CD14-positive monocyte (primary cell): ENCODE data around the gene LSM3. TPM values are rescaled to one million over a fixed set of nuclear protein-coding genes. Genes with fewer than 3 reads are reported as not detected.

Experiments used
- DNase-seq, 3 donors: peaks; one replicate each; pipeline ENCODE4 v3.0.0-alpha.2; 2011 to 2022
- H2AFZ ChIP-seq: 2 replicates; pipeline ENCODE4 v1.6.0; 2012; ENCODE audit warnings: mild to moderate bottlenecking, low read depth, low read length, inconsistent platforms; ENCODE audit not compliant: insufficient read depth, poor library complexity, severe bottlenecking
- H3K27ac ChIP-seq, 2 donors: 1 replicate in 1 of 2; 2 replicates in 1 of 2; pipeline ENCODE4 v1.5.1; 2012 to 2013; ENCODE audit warnings: low read length in 2 of 2, control low read depth in 1 of 2, inconsistent platforms in 1 of 2, low read depth in 1 of 2, mild to moderate bottlenecking in 1 of 2
- H3K27me3 ChIP-seq, 2 donors: one replicate each; pipeline versions ENCODE4 v1.6.0 to v1.6.1; 2011 to 2013; ENCODE audit warnings: low read length in 2 of 2; ENCODE audit not compliant: control insufficient read depth in 2 of 2, insufficient read depth in 2 of 2
- H3K36me3 ChIP-seq, 2 donors: replicated peaks in 1 of 2; 1 replicate in 1 of 2; 2 replicates in 1 of 2; pipeline versions ENCODE4 v1.5.1 to v1.6.1; 2012 to 2013; ENCODE audit warnings: low read length in 2 of 2, control low read depth in 1 of 2, inconsistent platforms in 1 of 2, mild to moderate bottlenecking in 1 of 2; ENCODE audit not compliant: insufficient read depth in 2 of 2, control insufficient read depth in 1 of 2
- H3K4me1 ChIP-seq, 2 donors: 1 replicate in 1 of 2; 2 replicates in 1 of 2; pipeline versions ENCODE4 v1.5.1 to v1.6.1; 2012 to 2013; ENCODE audit warnings: low read length in 2 of 2, control low read depth in 1 of 2, inconsistent platforms in 1 of 2, mild to moderate bottlenecking in 1 of 2, moderate library complexity in 1 of 2; ENCODE audit not compliant: insufficient read depth in 2 of 2, control insufficient read depth in 1 of 2
- H3K4me2 ChIP-seq: replicated peaks from 2 replicates; pipeline ENCODE3; 2012; ENCODE audit warnings: low read length, moderate library complexity, mild to moderate bottlenecking; ENCODE audit not compliant: poor library complexity, severe bottlenecking; ENCODE audit errors: extremely low read depth
- H3K4me3 ChIP-seq, 3 experiments: fragments of 200-600 bp in 1 of 3; sonication (generic) in 1 of 3; replicated peaks in 1 of 3; 1 replicate in 2 of 3; 2 replicates in 1 of 3; pipeline ENCODE4 v1.5.1; 2011 to 2013; ENCODE audit warnings: low read length in 3 of 3, mild to moderate bottlenecking in 3 of 3, control low read depth in 2 of 3, low read depth in 2 of 3, inconsistent platforms in 1 of 3, moderate library complexity in 1 of 3
- H3K79me2 ChIP-seq: 2 replicates; pipeline ENCODE4 v1.6.0; 2012; ENCODE audit warnings: mild to moderate bottlenecking, control low read depth, inconsistent platforms, low read length, moderate library complexity; ENCODE audit not compliant: insufficient read depth
- H3K9ac ChIP-seq: 2 replicates; pipeline ENCODE4 v1.6.0; 2017; ENCODE audit warnings: low read length, mild to moderate bottlenecking; ENCODE audit not compliant: insufficient read depth, poor library complexity, severe bottlenecking
- H3K9me3 ChIP-seq, 2 donors: replicated peaks in 1 of 2; 1 replicate in 1 of 2; 2 replicates in 1 of 2; pipeline versions ENCODE4 v1.5.1 to v1.6.1; 2012 to 2013; ENCODE audit warnings: low read length in 2 of 2, control low read depth in 1 of 2; ENCODE audit not compliant: control insufficient read depth in 1 of 2, insufficient read depth in 1 of 2
- H4K20me1 ChIP-seq: 2 replicates; pipeline ENCODE4 v1.6.0; 2012; ENCODE audit warnings: mild to moderate bottlenecking, low read length, control low read depth, moderate library complexity; ENCODE audit not compliant: insufficient read depth
- H3K27ac Mint-ChIP-seq, 7 donors: one replicate each; pipeline ENCODE4 v1.8.0; 2020; ENCODE audit warnings: mild to moderate bottlenecking in 7 of 7, mixed read lengths in 7 of 7, moderate library complexity in 6 of 7, inconsistent platforms in 2 of 7
- H3K27me3 Mint-ChIP-seq, 3 donors: one replicate each; pipeline ENCODE4 v1.8.0; 2021 to 2022; ENCODE audit warnings: low read depth in 3 of 3, mild to moderate bottlenecking in 3 of 3, mixed read lengths in 3 of 3, moderate library complexity in 3 of 3, inconsistent platforms in 1 of 3
- H3K36me3 Mint-ChIP-seq, 2 donors: one replicate each; pipeline ENCODE4 v1.8.0; 2020; ENCODE audit warnings: mixed read lengths in 2 of 2, inconsistent platforms in 1 of 2, mild to moderate bottlenecking in 1 of 2
- H3K4me1 Mint-ChIP-seq: one replicate; pipeline ENCODE4 v1.8.0; 2020; ENCODE audit warnings: mild to moderate bottlenecking, mixed read lengths
- H3K4me3 Mint-ChIP-seq, 2 donors: one replicate each; pipeline ENCODE4 v1.8.0; 2020; ENCODE audit warnings: mild to moderate bottlenecking in 2 of 2, mixed read lengths in 2 of 2, moderate library complexity in 1 of 2
- H3K9me3 Mint-ChIP-seq, 7 donors: one replicate each; pipeline ENCODE4 v1.8.0; 2020 to 2022; ENCODE audit warnings: mixed read lengths in 7 of 7, mild to moderate bottlenecking in 6 of 7, moderate library complexity in 6 of 7, inconsistent platforms in 2 of 7
- WGBS: methylation state at CpG from one replicate; pipeline ENCODE4 v1.1.5; 2013; ENCODE audit warnings: missing lambda C conversion rate; ENCODE audit not compliant: insufficient coverage; 5-methylcytosine and 5-hydroxymethylcytosine counted together
- intact Hi-C, 2 donors: fragments of 100-400 bp; cut with micrococcal nuclease; formaldehyde crosslinking; loops; one replicate each; pipeline versions ENCODE4 v1.15.0 to v1.15.1; 2023
- polyA plus RNA-seq, 3 donors: library from polyadenylated mRNA; depleted of rRNA in 1 of 3; unstranded in 2 of 3; stranded (reverse) in 1 of 3; fragments of 300-500 nt in 2 of 3; fragments of >200 nt in 1 of 3; fragmentation: Illumina TruSeq in 2 of 3; gene quantifications; 1 replicate in 2 of 3; 2 replicates in 1 of 3; pipeline ENCODE4 v1.2.3, GENCODE V29; 2012 to 2021
- TF ChIP-seq, protein P1 (sequence below): fragments of 200-600 bp; IDR thresholded peaks from one replicate; pipeline ENCODE4 v1.8.0; 2022; ENCODE audit warnings: antibody characterized with exemption, mild to moderate bottlenecking

Gene LSM3
- polyA plus RNA-seq, 3 donors = 4.1 to 23.2 (median 19.8) TPM

DNA sequence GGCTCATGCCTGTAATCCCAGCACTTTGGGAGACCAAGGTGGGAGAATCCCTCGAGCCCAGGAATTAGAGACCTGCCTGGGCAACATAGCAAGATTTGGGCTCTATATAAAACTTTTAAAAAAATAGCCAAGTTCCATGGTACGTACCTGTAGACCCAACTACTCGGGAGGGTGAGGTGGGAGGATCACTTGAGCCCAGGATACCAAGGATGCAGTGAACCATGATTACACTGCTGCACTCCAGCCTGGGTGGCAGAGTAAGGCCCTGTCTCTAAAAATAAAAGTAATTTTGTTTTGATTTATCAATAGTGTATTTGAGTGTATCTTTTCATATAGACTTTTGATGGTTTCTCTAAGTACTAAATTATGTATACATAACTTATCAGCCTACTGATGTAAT, 63.1 kb downstream of the LSM3 start:
- Histone ChIP-seq H2AFZ (no peak overlapping the region), H3K27ac (no peak overlapping the region), H3K9ac (no peak overlapping the region), H3K36me3 (no peaks in the 10 kb centered on the region), H3K27me3 (no peaks in the 10 kb centered on the region), H3K4me3 (no peak overlapping the region), H4K20me1 (no peaks in the 10 kb centered on the region), H3K4me1 (no peaks in the 10 kb centered on the region), H3K4me2 (no peak overlapping the region), H3K9me3 (no peaks in the 10 kb centered on the region), H3K79me2 (no peaks in the 10 kb centered on the region)
- no CpG with 5 or more reads among the region's 3 CpGs for WGBS
- intact Hi-C loops = no loop called here
- Mint-ChIP-seq H3K9me3 (peaks cover 0 to 3% (median 0%) of the 10 kb centered on the region in 7 donors), H3K27me3 (peaks cover 0 to 5% (median 2%) of the 10 kb centered on the region in 3 donors), H3K4me1 (no peaks in the 10 kb centered on the region), H3K4me3 (no peak overlapping the region), H3K27ac (no peak overlapping the region), H3K36me3 (no peaks in the 10 kb centered on the region)
- no peak for DNase-seq
- TF ChIP-seq, protein P1, sequence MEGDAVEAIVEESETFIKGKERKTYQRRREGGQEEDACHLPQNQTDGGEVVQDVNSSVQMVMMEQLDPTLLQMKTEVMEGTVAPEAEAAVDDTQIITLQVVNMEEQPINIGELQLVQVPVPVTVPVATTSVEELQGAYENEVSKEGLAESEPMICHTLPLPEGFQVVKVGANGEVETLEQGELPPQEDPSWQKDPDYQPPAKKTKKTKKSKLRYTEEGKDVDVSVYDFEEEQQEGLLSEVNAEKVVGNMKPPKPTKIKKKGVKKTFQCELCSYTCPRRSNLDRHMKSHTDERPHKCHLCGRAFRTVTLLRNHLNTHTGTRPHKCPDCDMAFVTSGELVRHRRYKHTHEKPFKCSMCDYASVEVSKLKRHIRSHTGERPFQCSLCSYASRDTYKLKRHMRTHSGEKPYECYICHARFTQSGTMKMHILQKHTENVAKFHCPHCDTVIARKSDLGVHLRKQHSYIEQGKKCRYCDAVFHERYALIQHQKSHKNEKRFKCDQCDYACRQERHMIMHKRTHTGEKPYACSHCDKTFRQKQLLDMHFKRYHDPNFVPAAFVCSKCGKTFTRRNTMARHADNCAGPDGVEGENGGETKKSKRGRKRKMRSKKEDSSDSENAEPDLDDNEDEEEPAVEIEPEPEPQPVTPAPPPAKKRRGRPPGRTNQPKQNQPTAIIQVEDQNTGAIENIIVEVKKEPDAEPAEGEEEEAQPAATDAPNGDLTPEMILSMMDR = no peak

DNA sequence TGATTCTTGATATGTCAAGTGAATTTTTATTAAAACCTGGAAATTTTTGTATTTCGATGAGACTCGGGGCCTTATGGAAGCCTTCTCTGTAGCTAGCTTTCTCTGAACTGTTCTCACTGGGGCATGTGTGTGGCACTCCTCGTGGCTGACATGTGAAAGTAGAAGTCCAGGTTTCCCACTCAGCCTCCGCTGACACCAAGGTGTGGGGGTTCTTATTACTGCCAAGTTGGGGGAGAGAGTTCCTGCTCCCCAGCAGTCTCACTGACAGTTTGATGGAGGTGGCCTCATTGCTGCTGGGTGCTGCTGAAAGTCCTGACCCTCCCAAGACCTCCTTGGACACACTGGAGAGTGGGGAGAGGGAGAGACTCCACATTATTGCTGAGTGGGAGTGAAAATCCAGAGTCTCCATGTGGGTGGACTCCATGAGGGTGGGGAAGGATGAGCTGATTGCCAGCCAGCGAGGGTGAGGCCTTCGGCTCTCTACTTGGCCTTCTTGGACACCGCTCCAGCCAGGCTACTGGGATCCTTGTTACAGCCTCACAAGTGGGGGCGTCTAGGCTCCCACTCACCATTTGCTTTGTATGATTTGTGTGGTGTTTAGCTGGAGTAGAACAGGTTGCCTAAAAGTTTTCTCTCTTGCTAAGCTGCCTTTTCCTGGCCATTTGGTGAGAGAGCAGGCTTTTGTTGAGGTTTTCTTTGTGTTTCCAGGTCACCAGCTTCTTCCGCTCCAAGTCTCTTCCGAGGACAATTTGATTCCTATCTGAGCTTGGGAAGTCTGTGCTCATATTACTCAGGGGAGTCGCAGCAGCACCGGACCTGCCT, 64.1 kb downstream of the LSM3 start:
- intact Hi-C loops = no loop called here
- no peaks in the 10 kb centered on the region for H3K27me3 ChIP-seq
- Mint-ChIP-seq H3K9me3 (peaks cover 0 to 3% (median 0%) of the 10 kb centered on the region in 7 donors), H3K4me1 (no peaks in the 10 kb centered on the region), H3K27me3 (peaks cover 0 to 5% (median 2%) of the 10 kb centered on the region in 3 donors), H3K36me3 (no peaks in the 10 kb centered on the region), H3K4me3 (no peak overlapping the region), H3K27ac (no peak overlapping the region)
- no peaks in the 10 kb centered on the region for H3K4me1 ChIP-seq
- no peak overlapping the region for H3K27ac ChIP-seq
- H3K79me2 ChIP-seq = no peaks in the 10 kb centered on the region
- H3K9ac ChIP-seq = no peak overlapping the region
- no peak overlapping the region for H3K4me2 ChIP-seq
- TF ChIP-seq, protein P1 = no peak
- WGBS = 89% methylated on average over 10 of the region's 12 CpGs
- H3K9me3 ChIP-seq = no peaks in the 10 kb centered on the region
- no peaks in the 10 kb centered on the region for H4K20me1 ChIP-seq
- no peak overlapping the region for H3K4me3 ChIP-seq
- DNase-seq = no peak
- no peaks in the 10 kb centered on the region for H3K36me3 ChIP-seq
- H2AFZ ChIP-seq = no peak overlapping the region
